ENCODE results near the gene RACGAP1.

DNA sequence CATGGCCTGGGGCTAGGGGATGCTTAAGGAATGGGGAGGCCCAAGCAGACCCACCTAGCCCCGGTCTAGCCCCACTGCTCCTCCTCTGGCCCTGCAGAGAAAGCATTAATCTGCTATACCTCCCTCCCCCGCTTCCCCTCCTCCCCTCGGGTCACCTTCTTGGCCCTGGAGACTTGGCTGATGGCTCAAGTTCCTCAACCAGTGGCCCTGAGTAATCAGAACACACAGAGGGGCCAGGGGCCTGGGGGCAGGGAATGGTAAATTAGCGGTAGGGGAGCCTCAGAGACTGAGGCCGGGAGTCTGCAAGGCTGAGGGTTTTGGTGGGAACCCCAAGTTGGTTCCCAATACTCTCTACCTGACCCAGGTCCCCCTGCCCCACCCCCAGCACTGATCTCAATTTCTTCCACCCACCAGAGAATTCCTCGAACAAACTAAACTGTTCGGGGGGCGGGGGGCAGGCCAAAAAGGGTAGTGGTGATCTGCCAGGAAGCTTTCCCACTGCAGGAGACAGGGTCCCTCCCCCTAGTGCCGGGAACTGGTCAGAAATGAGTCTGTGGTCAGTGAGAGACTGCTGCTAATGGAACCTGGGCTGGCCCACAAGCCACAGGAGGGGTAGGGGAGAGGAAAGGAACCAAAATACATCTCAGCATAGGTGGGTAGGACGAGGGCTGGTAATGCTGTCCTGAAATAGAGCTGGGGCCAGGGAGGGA lies 47.1 kb upstream of the RACGAP1 start:
- TF ChIP-seq EZH2 (IDR thresholded peaks at IDR 0.05; ENCODE audit: low read depth, unreplicated experiment) (no peak), CREB1 (CRISPR knock-in tag; IDR thresholded peaks at IDR 0.05; ENCODE audit: low read depth) (no peak), POLR2AphosphoS5 (IDR thresholded peaks at IDR 0.05; ENCODE audit: low read depth) (no peak), JUNB (IDR thresholded peaks at IDR 0.05; ENCODE audit: unreplicated experiment) (no peak), ZNF331 (CRISPR knock-in tag; IDR thresholded peaks at IDR 0.05; ENCODE audit: low read depth) (no peak)
- TF ChIP-seq, protein P1, sequence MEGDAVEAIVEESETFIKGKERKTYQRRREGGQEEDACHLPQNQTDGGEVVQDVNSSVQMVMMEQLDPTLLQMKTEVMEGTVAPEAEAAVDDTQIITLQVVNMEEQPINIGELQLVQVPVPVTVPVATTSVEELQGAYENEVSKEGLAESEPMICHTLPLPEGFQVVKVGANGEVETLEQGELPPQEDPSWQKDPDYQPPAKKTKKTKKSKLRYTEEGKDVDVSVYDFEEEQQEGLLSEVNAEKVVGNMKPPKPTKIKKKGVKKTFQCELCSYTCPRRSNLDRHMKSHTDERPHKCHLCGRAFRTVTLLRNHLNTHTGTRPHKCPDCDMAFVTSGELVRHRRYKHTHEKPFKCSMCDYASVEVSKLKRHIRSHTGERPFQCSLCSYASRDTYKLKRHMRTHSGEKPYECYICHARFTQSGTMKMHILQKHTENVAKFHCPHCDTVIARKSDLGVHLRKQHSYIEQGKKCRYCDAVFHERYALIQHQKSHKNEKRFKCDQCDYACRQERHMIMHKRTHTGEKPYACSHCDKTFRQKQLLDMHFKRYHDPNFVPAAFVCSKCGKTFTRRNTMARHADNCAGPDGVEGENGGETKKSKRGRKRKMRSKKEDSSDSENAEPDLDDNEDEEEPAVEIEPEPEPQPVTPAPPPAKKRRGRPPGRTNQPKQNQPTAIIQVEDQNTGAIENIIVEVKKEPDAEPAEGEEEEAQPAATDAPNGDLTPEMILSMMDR (conservative IDR thresholded peaks at IDR 0.05; ENCODE audit: low read depth in 2 of 2): no peak
- TF ChIP-seq, protein P2, sequence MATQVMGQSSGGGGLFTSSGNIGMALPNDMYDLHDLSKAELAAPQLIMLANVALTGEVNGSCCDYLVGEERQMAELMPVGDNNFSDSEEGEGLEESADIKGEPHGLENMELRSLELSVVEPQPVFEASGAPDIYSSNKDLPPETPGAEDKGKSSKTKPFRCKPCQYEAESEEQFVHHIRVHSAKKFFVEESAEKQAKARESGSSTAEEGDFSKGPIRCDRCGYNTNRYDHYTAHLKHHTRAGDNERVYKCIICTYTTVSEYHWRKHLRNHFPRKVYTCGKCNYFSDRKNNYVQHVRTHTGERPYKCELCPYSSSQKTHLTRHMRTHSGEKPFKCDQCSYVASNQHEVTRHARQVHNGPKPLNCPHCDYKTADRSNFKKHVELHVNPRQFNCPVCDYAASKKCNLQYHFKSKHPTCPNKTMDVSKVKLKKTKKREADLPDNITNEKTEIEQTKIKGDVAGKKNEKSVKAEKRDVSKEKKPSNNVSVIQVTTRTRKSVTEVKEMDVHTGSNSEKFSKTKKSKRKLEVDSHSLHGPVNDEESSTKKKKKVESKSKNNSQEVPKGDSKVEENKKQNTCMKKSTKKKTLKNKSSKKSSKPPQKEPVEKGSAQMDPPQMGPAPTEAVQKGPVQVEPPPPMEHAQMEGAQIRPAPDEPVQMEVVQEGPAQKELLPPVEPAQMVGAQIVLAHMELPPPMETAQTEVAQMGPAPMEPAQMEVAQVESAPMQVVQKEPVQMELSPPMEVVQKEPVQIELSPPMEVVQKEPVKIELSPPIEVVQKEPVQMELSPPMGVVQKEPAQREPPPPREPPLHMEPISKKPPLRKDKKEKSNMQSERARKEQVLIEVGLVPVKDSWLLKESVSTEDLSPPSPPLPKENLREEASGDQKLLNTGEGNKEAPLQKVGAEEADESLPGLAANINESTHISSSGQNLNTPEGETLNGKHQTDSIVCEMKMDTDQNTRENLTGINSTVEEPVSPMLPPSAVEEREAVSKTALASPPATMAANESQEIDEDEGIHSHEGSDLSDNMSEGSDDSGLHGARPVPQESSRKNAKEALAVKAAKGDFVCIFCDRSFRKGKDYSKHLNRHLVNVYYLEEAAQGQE (IDR thresholded peaks at IDR 0.05; ENCODE audit: unreplicated experiment): no peak
- TF ChIP-seq, protein P3, sequence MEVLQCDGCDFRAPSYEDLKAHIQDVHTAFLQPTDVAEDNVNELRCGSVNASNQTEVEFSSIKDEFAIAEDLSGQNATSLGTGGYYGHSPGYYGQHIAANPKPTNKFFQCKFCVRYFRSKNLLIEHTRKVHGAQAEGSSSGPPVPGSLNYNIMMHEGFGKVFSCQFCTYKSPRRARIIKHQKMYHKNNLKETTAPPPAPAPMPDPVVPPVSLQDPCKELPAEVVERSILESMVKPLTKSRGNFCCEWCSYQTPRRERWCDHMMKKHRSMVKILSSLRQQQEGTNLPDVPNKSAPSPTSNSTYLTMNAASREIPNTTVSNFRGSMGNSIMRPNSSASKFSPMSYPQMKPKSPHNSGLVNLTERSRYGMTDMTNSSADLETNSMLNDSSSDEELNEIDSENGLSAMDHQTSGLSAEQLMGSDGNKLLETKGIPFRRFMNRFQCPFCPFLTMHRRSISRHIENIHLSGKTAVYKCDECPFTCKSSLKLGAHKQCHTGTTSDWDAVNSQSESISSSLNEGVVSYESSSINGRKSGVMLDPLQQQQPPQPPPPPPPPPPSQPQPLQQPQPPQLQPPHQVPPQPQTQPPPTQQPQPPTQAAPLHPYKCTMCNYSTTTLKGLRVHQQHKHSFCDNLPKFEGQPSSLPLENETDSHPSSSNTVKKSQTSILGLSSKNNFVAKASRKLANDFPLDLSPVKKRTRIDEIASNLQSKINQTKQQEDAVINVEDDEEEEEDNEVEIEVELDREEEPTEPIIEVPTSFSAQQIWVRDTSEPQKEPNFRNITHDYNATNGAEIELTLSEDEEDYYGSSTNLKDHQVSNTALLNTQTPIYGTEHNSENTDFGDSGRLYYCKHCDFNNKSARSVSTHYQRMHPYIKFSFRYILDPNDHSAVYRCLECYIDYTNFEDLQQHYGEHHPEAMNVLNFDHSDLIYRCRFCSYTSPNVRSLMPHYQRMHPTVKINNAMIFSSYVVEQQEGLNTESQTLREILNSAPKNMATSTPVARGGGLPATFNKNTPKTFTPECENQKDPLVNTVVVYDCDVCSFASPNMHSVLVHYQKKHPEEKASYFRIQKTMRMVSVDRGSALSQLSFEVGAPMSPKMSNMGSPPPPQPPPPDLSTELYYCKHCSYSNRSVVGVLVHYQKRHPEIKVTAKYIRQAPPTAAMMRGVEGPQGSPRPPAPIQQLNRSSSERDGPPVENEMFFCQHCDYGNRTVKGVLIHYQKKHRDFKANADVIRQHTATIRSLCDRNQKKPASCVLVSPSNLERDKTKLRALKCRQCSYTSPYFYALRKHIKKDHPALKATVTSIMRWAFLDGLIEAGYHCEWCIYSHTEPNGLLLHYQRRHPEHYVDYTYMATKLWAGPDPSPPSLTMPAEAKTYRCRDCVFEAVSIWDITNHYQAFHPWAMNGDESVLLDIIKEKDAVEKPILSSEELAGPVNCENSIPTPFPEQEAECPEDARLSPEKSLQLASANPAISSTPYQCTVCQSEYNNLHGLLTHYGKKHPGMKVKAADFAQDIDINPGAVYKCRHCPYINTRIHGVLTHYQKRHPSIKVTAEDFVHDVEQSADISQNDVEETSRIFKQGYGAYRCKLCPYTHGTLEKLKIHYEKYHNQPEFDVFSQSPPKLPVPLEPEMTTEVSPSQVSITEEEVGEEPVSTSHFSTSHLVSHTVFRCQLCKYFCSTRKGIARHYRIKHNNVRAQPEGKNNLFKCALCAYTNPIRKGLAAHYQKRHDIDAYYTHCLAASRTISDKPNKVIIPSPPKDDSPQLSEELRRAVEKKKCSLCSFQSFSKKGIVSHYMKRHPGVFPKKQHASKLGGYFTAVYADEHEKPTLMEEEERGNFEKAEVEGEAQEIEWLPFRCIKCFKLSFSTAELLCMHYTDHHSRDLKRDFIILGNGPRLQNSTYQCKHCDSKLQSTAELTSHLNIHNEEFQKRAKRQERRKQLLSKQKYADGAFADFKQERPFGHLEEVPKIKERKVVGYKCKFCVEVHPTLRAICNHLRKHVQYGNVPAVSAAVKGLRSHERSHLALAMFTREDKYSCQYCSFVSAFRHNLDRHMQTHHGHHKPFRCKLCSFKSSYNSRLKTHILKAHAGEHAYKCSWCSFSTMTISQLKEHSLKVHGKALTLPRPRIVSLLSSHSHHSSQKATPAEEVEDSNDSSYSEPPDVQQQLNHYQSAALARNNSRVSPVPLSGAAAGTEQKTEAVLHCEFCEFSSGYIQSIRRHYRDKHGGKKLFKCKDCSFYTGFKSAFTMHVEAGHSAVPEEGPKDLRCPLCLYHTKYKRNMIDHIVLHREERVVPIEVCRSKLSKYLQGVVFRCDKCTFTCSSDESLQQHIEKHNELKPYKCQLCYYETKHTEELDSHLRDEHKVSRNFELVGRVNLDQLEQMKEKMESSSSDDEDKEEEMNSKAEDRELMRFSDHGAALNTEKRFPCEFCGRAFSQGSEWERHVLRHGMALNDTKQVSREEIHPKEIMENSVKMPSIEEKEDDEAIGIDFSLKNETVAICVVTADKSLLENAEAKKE (CRISPR knock-in tag; IDR thresholded peaks at IDR 0.05): no peak

Data from GM23338 (cell line).